GM04504 (cell line): Measurements from ENCODE around the gene LRRC75A.
A peak's percentile ranks its signal among the peaks of the same experiment; 100 is the strongest.

Experiments
- DNase-seq: peaks from one replicate; pipeline ENCODE4 v3.0.0-alpha.2; 2012; ENCODE audit warnings: low read depth

LRRC75A gene

GRCh38 chr17:16493531-16494046 is 1.6 kb upstream of the LRRC75A start:
- DNase-seq, result no peak

GRCh38 chr17:16492613-16493530 is 879 bp upstream of the LRRC75A start:
- no peak for DNase-seq

- DNase-seq, result no peak
Measured at GRCh38 chr17:16491131-16491702, 776 bp downstream of the LRRC75A start.

GRCh38 chr17:16489431-16489830 is 2.6 kb downstream of the LRRC75A start:
- DNase-seq, result no peak

GRCh38 chr17:16488968-16489337 is 3.0 kb downstream of the LRRC75A start:
- no peak for DNase-seq

GRCh38 chr17:16488186-16488967 is 3.6 kb downstream of the LRRC75A start:
- no peak for DNase-seq

GRCh38 chr17:16486373-16487250 is 5.4 kb downstream of the LRRC75A start:
- peak; percentile 36 for DNase-seq

GRCh38 chr17:16484445-16485175 is 7.4 kb downstream of the LRRC75A start:
- no peak for DNase-seq

GRCh38 chr17:16483021-16483645 is 8.9 kb downstream of the LRRC75A start:
- DNase-seq, result no peak

GRCh38 chr17:16482253-16482652 is 9.7 kb downstream of the LRRC75A start:
- DNase-seq, result no peak

GRCh38 chr17:16480995-16481394 is 11.0 kb downstream of the LRRC75A start:
- DNase-seq, result no peak

GRCh38 chr17:16479264-16479663 is 12.7 kb downstream of the LRRC75A start:
- no peak for DNase-seq

- no peak for DNase-seq
Measured at GRCh38 chr17:16478649-16479048, 13.3 kb downstream of the LRRC75A start.

GRCh38 chr17:16477666-16478065 is 14.3 kb downstream of the LRRC75A start:
- no peak for DNase-seq

GRCh38 chr17:16477255-16477654 is 14.7 kb downstream of the LRRC75A start:
- peak; percentile 75 for DNase-seq

GRCh38 chr17:16475179-16475704 is 16.8 kb downstream of the LRRC75A start:
- DNase-seq, result no peak

GRCh38 chr17:16474012-16474725 is 17.8 kb downstream of the LRRC75A start:
- no peak for DNase-seq

GRCh38 chr17:16473044-16474011 is 18.7 kb downstream of the LRRC75A start:
- DNase-seq, result no peak
